Trophoblast cell (in vitro differentiated cells and primary cell): ENCODE data around the gene COMMD4.

Source experiments
- DNase-seq, 2 donors: peaks; one replicate each; pipeline ENCODE4 v3.0.0-alpha.2; 2016
- H2AFZ ChIP-seq: 2 replicates; pipeline ENCODE4 v1.6.1; 2013; ENCODE audit warnings: low read length, moderate library complexity, mild to moderate bottlenecking; ENCODE audit not compliant: insufficient read depth, poor library complexity
- H2AK5ac ChIP-seq: 2 replicates; pipeline ENCODE4 v1.6.1; 2013; ENCODE audit warnings: mild to moderate bottlenecking, low read length
- H2BK120ac ChIP-seq: 2 replicates; pipeline ENCODE4 v1.6.1; 2013; ENCODE audit warnings: low read length, mild to moderate bottlenecking, moderate library complexity; ENCODE audit not compliant: insufficient read depth, poor library complexity
- H2BK12ac ChIP-seq: 2 replicates; pipeline ENCODE4 v1.6.1; 2013; ENCODE audit warnings: mild to moderate bottlenecking, low read length, moderate library complexity
- H2BK5ac ChIP-seq: 2 replicates; pipeline ENCODE4 v1.6.1; 2013; ENCODE audit warnings: low read length, low read depth, moderate library complexity, mild to moderate bottlenecking; ENCODE audit not compliant: poor library complexity
- H3K14ac ChIP-seq: 2 replicates; pipeline ENCODE4 v1.6.1; 2013; ENCODE audit warnings: mild to moderate bottlenecking, low read length
- H3K18ac ChIP-seq: 2 replicates; pipeline ENCODE4 v1.6.1; 2013; ENCODE audit warnings: mild to moderate bottlenecking, low read length
- H3K23ac ChIP-seq: 2 replicates; pipeline ENCODE4 v1.6.1; 2013; ENCODE audit warnings: low read length
- H3K27ac ChIP-seq: 2 replicates; pipeline ENCODE4 v1.5.1; 2013; ENCODE audit warnings: low read depth, mild to moderate bottlenecking, inconsistent platforms, low read length, moderate library complexity
- H3K27me3 ChIP-seq: 2 replicates; pipeline ENCODE4 v1.6.1; 2013; ENCODE audit warnings: inconsistent platforms, mild to moderate bottlenecking, low read length, moderate library complexity; ENCODE audit not compliant: insufficient read depth
- H3K36me3 ChIP-seq, 2 experiments: 1 replicate in 1 of 2; 2 replicates in 1 of 2; pipeline ENCODE4 v1.6.1; 2013; ENCODE audit warnings: low read length in 2 of 2, mild to moderate bottlenecking in 2 of 2, moderate library complexity in 1 of 2; ENCODE audit not compliant: insufficient read depth in 2 of 2, control insufficient read depth in 1 of 2
- H3K4ac ChIP-seq: 2 replicates; pipeline ENCODE4 v1.6.1; 2013; ENCODE audit warnings: low read depth, mild to moderate bottlenecking, low read length, moderate library complexity
- H3K4me1 ChIP-seq, 2 experiments: 1 replicate in 1 of 2; 2 replicates in 1 of 2; pipeline ENCODE4 v1.6.1; 2013; ENCODE audit warnings: low read length in 2 of 2, mild to moderate bottlenecking in 2 of 2, moderate library complexity in 1 of 2; ENCODE audit not compliant: insufficient read depth in 2 of 2, control insufficient read depth in 1 of 2
- H3K4me2 ChIP-seq: 2 replicates; pipeline ENCODE4 v1.6.1; 2013; ENCODE audit warnings: inconsistent platforms, mild to moderate bottlenecking, low read length, moderate library complexity
- H3K4me3 ChIP-seq: 2 replicates; pipeline ENCODE4 v1.5.1; 2013; ENCODE audit warnings: mild to moderate bottlenecking, low read depth, low read length, inconsistent platforms
- H3K79me1 ChIP-seq: one replicate; pipeline ENCODE4 v1.6.1; 2013; ENCODE audit warnings: low read length
- H3K79me2 ChIP-seq: 2 replicates; pipeline ENCODE4 v1.6.1; 2013; ENCODE audit warnings: low read length, mild to moderate bottlenecking; ENCODE audit not compliant: control insufficient read depth, insufficient read depth, poor library complexity
- H3K9ac ChIP-seq: 2 replicates; pipeline ENCODE4 v1.6.1; 2013; ENCODE audit warnings: mild to moderate bottlenecking, low read length
- H3K9me3 ChIP-seq: 2 replicates; pipeline ENCODE4 v1.6.1; 2013; ENCODE audit warnings: low read depth, mild to moderate bottlenecking, control low read depth, inconsistent platforms, low read length; ENCODE audit not compliant: insufficient read depth
- H4K12ac ChIP-seq: 2 replicates; pipeline ENCODE4 v1.6.1; 2013; ENCODE audit warnings: low read depth, mild to moderate bottlenecking, low read length, moderate library complexity
- H4K8ac ChIP-seq: 2 replicates; pipeline ENCODE4 v1.6.1; 2013; ENCODE audit warnings: low read depth, mild to moderate bottlenecking, low read length, moderate library complexity
- H4K91ac ChIP-seq: one replicate; pipeline ENCODE4 v1.6.1; 2013; ENCODE audit warnings: low read depth, mild to moderate bottlenecking, low read length, moderate library complexity
- WGBS: extraction: QIAGEN DNeasy Blood & Tissue Kit; methylation state at CpG from one replicate; pipeline ENCODE4 v1.1.7; 2013; ENCODE audit warnings: missing lambda C conversion rate; ENCODE audit not compliant: insufficient read length, insufficient coverage; ENCODE audit errors: extremely low coverage; 5-methylcytosine and 5-hydroxymethylcytosine counted together

COMMD4 gene

GRCh38 chr15:75349851-75350588, 14.2 kb downstream of the COMMD4 start:
- Histone ChIP-seq H2BK12ac (no peak overlapping the region), H2AFZ (no peak overlapping the region), H2BK120ac (no peak overlapping the region), H3K23ac (no peak overlapping the region), H3K4me1 (peaks cover 5 to 12% of the 10 kb centered on the region in 2 experiments), H3K79me2 (peaks cover 5% of the 10 kb centered on the region), H4K12ac (no peak overlapping the region), H2BK5ac (no peak overlapping the region), H3K36me3 (peaks cover 2 to 7% of the 10 kb centered on the region in 2 experiments), H3K9ac (no peak overlapping the region), H4K91ac (no peak overlapping the region), H3K79me1 (peaks cover 5% of the 10 kb centered on the region), H3K27me3 (peaks cover 14% of the 10 kb centered on the region), H3K4ac (no peak overlapping the region), H3K27ac (no peak overlapping the region), H2AK5ac (no peak overlapping the region), H3K4me2 (no peak overlapping the region), H3K18ac (no peak overlapping the region), H4K8ac (no peak overlapping the region), H3K9me3 (peaks cover 5% of the 10 kb centered on the region), H3K4me3 (no peak overlapping the region), H3K14ac (no peak overlapping the region)
- WGBS = no CpG with 5 or more reads among the region's 9 CpGs
- DNase-seq = no peak

- H3K36me3 ChIP-seq = peaks cover 3 to 12% of the 10 kb centered on the region in 2 experiments
- H2AK5ac ChIP-seq = no peak overlapping the region
- H3K18ac ChIP-seq = no peak overlapping the region
- H3K4me3 ChIP-seq = no peak overlapping the region
- no peak overlapping the region for H4K12ac ChIP-seq
- H3K27me3 ChIP-seq = peaks cover 14% of the 10 kb centered on the region
- H4K91ac ChIP-seq = no peak overlapping the region
- peaks cover 5% of the 10 kb centered on the region for H3K9me3 ChIP-seq
- no CpG with 5 or more reads among the region's 7 CpGs for WGBS
- H3K4ac ChIP-seq = no peak overlapping the region
- DNase-seq = no peak
- H2BK120ac ChIP-seq = no peak overlapping the region
- H3K14ac ChIP-seq = no peak overlapping the region
- no peak overlapping the region for H3K27ac ChIP-seq
- no peak overlapping the region for H4K8ac ChIP-seq
- H2AFZ ChIP-seq = no peak overlapping the region
- no peak overlapping the region for H2BK12ac ChIP-seq
- H3K79me2 ChIP-seq = peaks cover 5% of the 10 kb centered on the region
- no peak overlapping the region for H3K4me2 ChIP-seq
- peaks cover 5% of the 10 kb centered on the region for H3K79me1 ChIP-seq
- H2BK5ac ChIP-seq = no peak overlapping the region
- H3K4me1 ChIP-seq = peaks cover 5 to 12% of the 10 kb centered on the region in 2 experiments
- H3K23ac ChIP-seq = no peak overlapping the region
- no peak overlapping the region for H3K9ac ChIP-seq
Observed at GRCh38 chr15:75350601-75351361, 14.9 kb downstream of the COMMD4 start.

GRCh38 chr15:75352186-75353080, 16.6 kb downstream of the COMMD4 start:
- no peak for DNase-seq
- H2BK120ac ChIP-seq = no peak overlapping the region

GRCh38 chr15:75353604-75354003, 17.7 kb downstream of the COMMD4 start:
- no peak overlapping the region for H4K91ac ChIP-seq
- no peak overlapping the region for H3K9ac ChIP-seq
- WGBS = no CpG with 5 or more reads among the region's 7 CpGs
- peak in 1 of 2 donors; percentile 60 for DNase-seq
- H3K23ac ChIP-seq = no peak overlapping the region
- H3K9me3 ChIP-seq = peaks cover 7% of the 10 kb centered on the region
- H2AK5ac ChIP-seq = no peak overlapping the region
- H3K18ac ChIP-seq = no peak overlapping the region
- no peak overlapping the region for H3K14ac ChIP-seq
- no peak overlapping the region for H3K4me3 ChIP-seq
- no peak overlapping the region for H3K27ac ChIP-seq
- no peak overlapping the region for H2BK12ac ChIP-seq
- H3K27me3 ChIP-seq = peaks cover 4% of the 10 kb centered on the region
- no peak overlapping the region for H2AFZ ChIP-seq
- no peak overlapping the region for H2BK120ac ChIP-seq
- no peak overlapping the region for H3K4ac ChIP-seq
- H3K79me1 ChIP-seq = no peaks in the 10 kb centered on the region
- peaks cover 3% of the 10 kb centered on the region in 2 experiments for H3K4me1 ChIP-seq
- no peak overlapping the region for H4K8ac ChIP-seq
- H3K4me2 ChIP-seq = no peak overlapping the region
- H3K79me2 ChIP-seq = no peaks in the 10 kb centered on the region
- H4K12ac ChIP-seq = no peak overlapping the region
- no peak overlapping the region for H2BK5ac ChIP-seq
- peaks cover 22 to 29% of the 10 kb centered on the region in 2 experiments for H3K36me3 ChIP-seq

More at GRCh38 chr15:75352186-75353080, 16.6 kb downstream of the COMMD4 start:
- no peak overlapping the region for H3K14ac ChIP-seq
- H2AK5ac ChIP-seq = no peak overlapping the region
- peaks cover 5 to 12% of the 10 kb centered on the region in 2 experiments for H3K4me1 ChIP-seq
- peaks cover 5% of the 10 kb centered on the region for H3K9me3 ChIP-seq
- H3K18ac ChIP-seq = no peak overlapping the region
- H3K23ac ChIP-seq = no peak overlapping the region
- peaks cover 3% of the 10 kb centered on the region for H3K79me1 ChIP-seq
- peaks cover 5% of the 10 kb centered on the region for H3K79me2 ChIP-seq
- WGBS = no CpG with 5 or more reads among the region's 16 CpGs
- peaks cover 14% of the 10 kb centered on the region for H3K27me3 ChIP-seq
- H3K27ac ChIP-seq = no peak overlapping the region
- no peak overlapping the region for H3K4me3 ChIP-seq
- H3K9ac ChIP-seq = no peak overlapping the region
- no peak overlapping the region for H3K4me2 ChIP-seq
- H2BK5ac ChIP-seq = no peak overlapping the region
- H2BK12ac ChIP-seq = no peak overlapping the region
- no peak overlapping the region for H2AFZ ChIP-seq
- H4K12ac ChIP-seq = no peak overlapping the region
- no peak overlapping the region for H4K8ac ChIP-seq
- peaks cover 14 to 21% of the 10 kb centered on the region in 2 experiments for H3K36me3 ChIP-seq
- no peak overlapping the region for H3K4ac ChIP-seq
- no peak overlapping the region for H4K91ac ChIP-seq
